Ishikawa (cell line): ENCODE results near the gene PTPRD.

Experiments
- CEBPB ChIP-seq: IDR thresholded peaks from 2 replicates; pipeline ENCODE4 v1.6.1; 2012
- CREB1 ChIP-seq: IDR thresholded peaks from 2 replicates; pipeline ENCODE4 v1.6.1; 2012; ENCODE audit warnings: low read depth
- EGR1 ChIP-seq: IDR thresholded peaks from 2 replicates; pipeline ENCODE4 v1.6.1; 2012
- EP300 ChIP-seq: IDR thresholded peaks from 2 replicates; pipeline ENCODE4 v1.6.1; 2012; ENCODE audit warnings: borderline replicate concordance
- FOXM1 ChIP-seq: IDR thresholded peaks from 2 replicates; pipeline ENCODE4 v1.6.1; 2012; ENCODE audit warnings: low read depth, borderline replicate concordance
- MAX ChIP-seq: IDR thresholded peaks from 2 replicates; pipeline ENCODE4 v1.6.1; 2012
- NFIC ChIP-seq: IDR thresholded peaks from 2 replicates; pipeline ENCODE4 v1.6.1; 2012
- RAD21 ChIP-seq: IDR thresholded peaks from 2 replicates; pipeline ENCODE4 v1.6.1; 2012; ENCODE audit warnings: low read depth
- REST ChIP-seq: IDR thresholded peaks from 2 replicates; pipeline ENCODE4 v1.6.1; 2012; ENCODE audit warnings: low read depth, mild to moderate bottlenecking
- TAF1 ChIP-seq: IDR thresholded peaks from 2 replicates; pipeline ENCODE4 v1.6.1; 2012; ENCODE audit warnings: low read depth, mild to moderate bottlenecking
- TCF12 ChIP-seq: IDR thresholded peaks from 2 replicates; pipeline ENCODE4 v1.6.1; 2012; ENCODE audit warnings: low read depth
- TEAD4 ChIP-seq: IDR thresholded peaks from 2 replicates; pipeline ENCODE4 v1.6.1; 2012
- USF1 ChIP-seq: IDR thresholded peaks from 2 replicates; pipeline ENCODE4 v1.6.1; 2012
- YY1 ChIP-seq: IDR thresholded peaks from 2 replicates; pipeline ENCODE4 v1.6.1; 2012; ENCODE audit warnings: low read depth
- ZBTB7A ChIP-seq: IDR thresholded peaks from 2 replicates; pipeline ENCODE4 v1.6.1; 2012; ENCODE audit warnings: low read depth

PTPRD gene

GRCh38 chr9:9752722-9753121 is 860.1 kb downstream of the PTPRD start:
- TF ChIP-seq MAX (no peak), YY1 (no peak), USF1 (no peak), TAF1 (no peak), TEAD4 (no peak), REST (no peak), EGR1 (no peak), CEBPB (no peak), ZBTB7A (no peak), CREB1 (no peak), FOXM1 (no peak), NFIC (no peak)

DNA sequence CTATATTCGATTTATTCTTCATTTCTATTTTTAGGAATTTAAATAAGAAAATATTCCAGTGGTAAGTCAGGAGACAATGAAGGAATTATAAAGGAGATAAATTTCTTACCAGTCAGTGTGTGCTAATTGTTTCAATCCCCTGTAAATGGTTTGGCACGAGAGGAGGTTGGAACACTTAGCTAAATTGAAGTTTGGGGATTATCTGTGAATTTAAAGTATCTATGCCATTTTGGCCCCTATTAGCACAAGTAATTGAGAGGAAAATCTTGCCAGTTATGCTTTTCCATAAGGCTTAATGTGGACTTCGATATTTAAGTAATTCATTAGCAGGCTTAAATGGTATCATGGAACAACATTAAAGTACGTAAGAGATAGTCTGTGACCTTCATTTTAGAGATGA is 860.8 kb downstream of the PTPRD start:
- no peak for TF ChIP-seq FOXM1
- no peak for TF ChIP-seq CEBPB
- TF ChIP-seq NFIC, result no peak
- TF ChIP-seq TEAD4, result no peak
- no peak for TF ChIP-seq YY1
- TF ChIP-seq RAD21, result no peak
- no peak for TF ChIP-seq EP300

DNA sequence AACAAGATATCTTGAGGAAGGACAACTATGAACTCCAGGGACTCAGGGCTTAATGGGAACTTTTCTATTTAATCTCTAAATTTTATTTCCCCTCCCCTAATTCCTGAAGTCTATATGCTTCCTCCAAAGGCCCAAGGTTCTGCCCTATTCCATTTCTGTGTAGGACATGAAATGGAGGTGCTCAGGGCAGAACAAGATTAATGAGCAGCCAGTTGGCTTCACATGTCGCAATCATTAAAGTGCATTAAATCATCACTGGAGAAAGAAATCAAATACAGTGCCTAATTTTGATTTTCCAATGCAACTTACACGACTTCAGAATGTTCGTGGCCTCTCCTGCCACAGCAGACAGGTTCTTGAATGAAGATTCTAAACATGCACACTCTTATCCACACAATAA is 862.1 kb downstream of the PTPRD start:
- TF ChIP-seq YY1, result no peak
- TF ChIP-seq CEBPB, result peak; percentile 33; the same call in 1 of the 2 replicates

GRCh38 chr9:9749591-9749990 is 863.2 kb downstream of the PTPRD start:
- TF ChIP-seq TCF12 (no peak), EGR1 (no peak), RAD21 (no peak), TEAD4 (no peak), NFIC (no peak), FOXM1 (no peak), YY1 (no peak), REST (no peak), CEBPB (no peak), MAX (no peak), CREB1 (no peak), USF1 (no peak)

DNA sequence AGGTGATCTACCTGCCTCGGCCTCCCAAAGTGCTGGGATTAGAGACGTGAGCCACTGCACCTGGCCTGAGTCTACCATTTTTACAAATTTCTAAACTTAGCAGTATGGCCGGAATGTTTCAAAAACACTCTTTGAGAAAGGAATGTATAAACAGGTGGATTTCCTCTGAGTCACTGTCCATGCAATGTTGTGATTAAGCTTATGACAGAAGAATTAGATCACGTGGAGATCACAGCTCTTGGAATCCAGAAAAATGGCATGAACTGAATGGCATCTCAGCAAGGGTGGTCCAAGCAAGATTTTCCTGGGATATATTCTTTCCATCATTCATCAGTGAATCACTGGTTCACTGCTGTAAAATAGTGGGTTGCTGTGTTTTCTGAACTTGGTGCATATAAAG is 865.0 kb downstream of the PTPRD start:
- TF ChIP-seq TAF1 (no peak), CREB1 (no peak), NFIC (no peak), YY1 (no peak), ZBTB7A (no peak), USF1 (no peak), MAX (no peak), TCF12 (no peak), CEBPB (no peak), FOXM1 (no peak), RAD21 (no peak), EGR1 (no peak), REST (no peak), TEAD4 (no peak)
